ENCODE measurements around the gene RNF128. TPM values are rescaled to one million over a fixed set of nuclear protein-coding genes. Genes with fewer than 3 reads are reported as not detected.

RNF128 gene
- total RNA-seq, 6 experiments from 2014 or later = 39.4 to 48.7 (median 45.4) TPM

DNA sequence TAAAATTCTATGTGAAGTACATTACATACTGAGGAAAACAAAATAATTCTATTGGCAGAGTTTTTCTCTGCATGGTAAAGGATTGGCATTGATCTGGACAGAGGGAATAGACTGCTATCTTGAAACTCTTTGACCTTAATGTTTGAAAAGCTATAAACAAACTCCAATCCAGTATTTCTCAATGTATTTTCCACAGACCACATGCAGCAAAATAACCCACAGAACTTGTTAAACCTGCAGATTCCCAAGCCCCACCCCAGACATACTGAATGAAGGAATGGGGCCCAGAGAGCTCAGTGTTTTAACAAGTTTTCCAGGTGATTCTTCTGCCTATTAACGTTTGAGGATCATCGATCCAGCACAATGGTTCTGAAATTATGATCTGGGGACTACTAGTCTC, 15.7 kb downstream of the RNF128 start:
- 34% methylated on average over 2 of the region's 2 CpGs for WGBS (ENCODE audit: insufficient coverage, low coverage, low lambda C conversion rate, missing lambda C conversion rate)
- no peak for DNase-seq
- TF ChIP-seq POLR2A (IDR thresholded peaks at IDR 0.05) = no peak
- TF ChIP-seq, protein P1, sequence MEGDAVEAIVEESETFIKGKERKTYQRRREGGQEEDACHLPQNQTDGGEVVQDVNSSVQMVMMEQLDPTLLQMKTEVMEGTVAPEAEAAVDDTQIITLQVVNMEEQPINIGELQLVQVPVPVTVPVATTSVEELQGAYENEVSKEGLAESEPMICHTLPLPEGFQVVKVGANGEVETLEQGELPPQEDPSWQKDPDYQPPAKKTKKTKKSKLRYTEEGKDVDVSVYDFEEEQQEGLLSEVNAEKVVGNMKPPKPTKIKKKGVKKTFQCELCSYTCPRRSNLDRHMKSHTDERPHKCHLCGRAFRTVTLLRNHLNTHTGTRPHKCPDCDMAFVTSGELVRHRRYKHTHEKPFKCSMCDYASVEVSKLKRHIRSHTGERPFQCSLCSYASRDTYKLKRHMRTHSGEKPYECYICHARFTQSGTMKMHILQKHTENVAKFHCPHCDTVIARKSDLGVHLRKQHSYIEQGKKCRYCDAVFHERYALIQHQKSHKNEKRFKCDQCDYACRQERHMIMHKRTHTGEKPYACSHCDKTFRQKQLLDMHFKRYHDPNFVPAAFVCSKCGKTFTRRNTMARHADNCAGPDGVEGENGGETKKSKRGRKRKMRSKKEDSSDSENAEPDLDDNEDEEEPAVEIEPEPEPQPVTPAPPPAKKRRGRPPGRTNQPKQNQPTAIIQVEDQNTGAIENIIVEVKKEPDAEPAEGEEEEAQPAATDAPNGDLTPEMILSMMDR (IDR thresholded peaks at IDR 0.05) = no peak

DNA sequence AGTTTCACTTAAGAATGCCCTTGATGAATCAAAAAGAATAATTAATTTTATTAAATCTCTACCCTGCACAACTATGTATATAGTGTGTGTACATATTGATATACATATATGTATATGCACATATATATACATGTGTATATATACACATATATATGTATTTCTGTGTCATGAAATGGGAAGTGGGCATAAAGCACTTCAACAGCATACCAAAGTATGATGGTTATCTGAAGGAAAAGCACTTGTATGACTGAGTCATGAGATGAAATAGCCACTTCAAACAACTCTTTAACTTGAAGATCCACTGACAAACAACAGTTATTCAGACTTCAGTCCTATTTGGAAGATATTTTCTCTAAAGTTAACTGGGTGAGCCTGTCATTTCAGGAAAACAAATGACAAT, 16.3 kb downstream of the RNF128 start:
- TF ChIP-seq, protein P1 (IDR thresholded peaks at IDR 0.05) = no peak
- no peak for TF ChIP-seq POLR2A (IDR thresholded peaks at IDR 0.05)
- H3K4me3 ChIP-seq = no peak overlapping the region
- no peaks in the 10 kb centered on the region for H3K9me3 ChIP-seq
- H3K27ac ChIP-seq = no peak overlapping the region
- intact Hi-C loops (cut with DNase I) = no loop called here
- DNase-seq (no peak), ATAC-seq (no peak)
- H3K27me3 ChIP-seq = no peaks in the 10 kb centered on the region
- H3K36me3 ChIP-seq = no peaks in the 10 kb centered on the region
- peaks cover 0 to 18% (median 0%) of the 10 kb centered on the region in 4 donors for H3K4me1 ChIP-seq

More for the DNA sequence above, 15.7 kb downstream of the RNF128 start:
- Histone ChIP-seq H3K27me3 (no peaks in the 10 kb centered on the region), H3K4me1 (peaks cover 0 to 18% (median 0%) of the 10 kb centered on the region in 4 donors), H3K36me3 (no peaks in the 10 kb centered on the region), H3K27ac (peak overlapping the region in 1 of 3 donors; percentile 11), H3K4me3 (no peak overlapping the region), H3K9me3 (no peaks in the 10 kb centered on the region)
- intact Hi-C loops (cut with DNase I) = no loop called here
- ATAC-seq = peak; percentile 37 to 76 (median 62)

DNA sequence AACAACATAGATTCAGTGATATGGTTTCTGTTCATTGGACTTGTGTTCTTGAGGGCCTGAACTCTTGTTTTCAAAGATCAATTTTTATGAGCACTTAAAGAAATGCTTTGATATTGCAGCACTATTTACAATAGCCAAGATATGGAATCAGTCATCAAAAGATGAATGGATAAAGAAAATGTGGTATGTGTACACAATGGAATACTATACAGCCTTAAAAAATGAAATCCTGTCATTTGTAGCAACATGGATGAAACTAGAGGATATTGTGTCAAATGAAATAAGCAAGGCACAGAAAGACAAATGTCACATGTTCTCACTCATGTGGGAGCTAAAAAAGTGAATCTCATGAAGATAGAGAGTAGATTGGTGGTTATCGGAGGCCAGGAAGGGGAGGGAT, 21.9 kb downstream of the RNF128 start:
- Histone ChIP-seq H3K27me3 (no peaks in the 10 kb centered on the region), H3K9me3 (no peaks in the 10 kb centered on the region), H3K4me3 (no peak overlapping the region), H3K4me1 (no peaks in the 10 kb centered on the region), H3K27ac (no peak overlapping the region), H3K36me3 (no peaks in the 10 kb centered on the region)
- ATAC-seq (no peak), DNase-seq (no peak)
- 95% methylated on average over 1 of the region's 1 CpG for WGBS (ENCODE audit: insufficient coverage, low coverage, low lambda C conversion rate, missing lambda C conversion rate)
- TF ChIP-seq, protein P1 (IDR thresholded peaks at IDR 0.05) = no peak
- no peak for TF ChIP-seq POLR2A (IDR thresholded peaks at IDR 0.05)
- intact Hi-C loops (cut with DNase I) = no loop called here

DNA sequence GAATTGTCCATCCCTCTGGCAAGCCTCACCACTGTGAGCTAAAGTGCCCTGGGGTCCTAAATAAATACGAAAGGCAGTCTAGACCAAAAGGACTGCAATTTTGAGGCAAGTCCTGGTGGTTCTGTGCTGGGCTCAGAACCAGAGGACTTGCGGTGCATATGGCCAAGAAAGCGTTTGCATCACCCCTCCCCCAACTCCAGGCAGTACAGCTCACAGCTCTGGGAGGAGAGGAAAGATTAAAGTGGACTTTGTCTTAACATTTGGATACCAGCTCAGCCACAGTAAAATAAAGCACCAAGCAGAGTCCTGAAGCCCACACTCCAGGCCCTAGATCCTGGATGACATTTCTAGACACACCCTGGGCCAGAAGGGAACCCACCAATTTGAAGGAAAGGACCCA, 24.9 kb downstream of the RNF128 start:
- intact Hi-C loops (cut with DNase I) = no loop called here
- WGBS (ENCODE audit: insufficient coverage, low coverage, low lambda C conversion rate, missing lambda C conversion rate) = 60% methylated on average over 1 of the region's 3 CpGs

More for the DNA sequence above, 24.9 kb downstream of the RNF128 start:
- Histone ChIP-seq H3K27me3 (no peaks in the 10 kb centered on the region), H3K9me3 (no peaks in the 10 kb centered on the region), H3K4me1 (no peaks in the 10 kb centered on the region), H3K27ac (no peak overlapping the region), H3K4me3 (no peak overlapping the region), H3K36me3 (no peaks in the 10 kb centered on the region)
- no peak for TF ChIP-seq POLR2A (IDR thresholded peaks at IDR 0.05)
- TF ChIP-seq, protein P1 (IDR thresholded peaks at IDR 0.05) = no peak
- ATAC-seq (peak; percentile 29 to 70 (median 37)), DNase-seq (no peak)
